ENCODE measurements around the gene LAMP5. TPM values are rescaled to one million over a fixed set of nuclear protein-coding genes. Genes with fewer than 3 reads are reported as not detected.

Gene LAMP5
- total RNA-seq, 4 donors from 2014 or later, result not detected

GRCh38 chr20:9498322-9498721, 16.1 kb upstream of the LAMP5 start:
- Histone ChIP-seq H3K4me1 (peaks cover 0 to 18% (median 0%) of the 10 kb centered on the region in 3 donors), H3K36me3 (no peaks in the 10 kb centered on the region), H3K27me3 (no peaks in the 10 kb centered on the region), H3K4me3 (no peak overlapping the region), H3K27ac (no peak overlapping the region), H3K9me3 (no peaks in the 10 kb centered on the region)
- 76 to 82% methylated on average over 4 of the region's 4 CpGs for WGBS, 2 donors (ENCODE audit: low coverage in 1 of 2)
- no peak for ATAC-seq
- no peak for TF ChIP-seq POLR2A (IDR thresholded peaks at IDR 0.05)
- TF ChIP-seq EP300 (IDR thresholded peaks at IDR 0.05), result no peak
- no peak for TF ChIP-seq POLR2AphosphoS5 (IDR thresholded peaks at IDR 0.05)

- TF ChIP-seq POLR2A (IDR thresholded peaks at IDR 0.05) (no peak), POLR2AphosphoS5 (IDR thresholded peaks at IDR 0.05) (no peak), EP300 (IDR thresholded peaks at IDR 0.05) (no peak)
- TF ChIP-seq, protein P1, sequence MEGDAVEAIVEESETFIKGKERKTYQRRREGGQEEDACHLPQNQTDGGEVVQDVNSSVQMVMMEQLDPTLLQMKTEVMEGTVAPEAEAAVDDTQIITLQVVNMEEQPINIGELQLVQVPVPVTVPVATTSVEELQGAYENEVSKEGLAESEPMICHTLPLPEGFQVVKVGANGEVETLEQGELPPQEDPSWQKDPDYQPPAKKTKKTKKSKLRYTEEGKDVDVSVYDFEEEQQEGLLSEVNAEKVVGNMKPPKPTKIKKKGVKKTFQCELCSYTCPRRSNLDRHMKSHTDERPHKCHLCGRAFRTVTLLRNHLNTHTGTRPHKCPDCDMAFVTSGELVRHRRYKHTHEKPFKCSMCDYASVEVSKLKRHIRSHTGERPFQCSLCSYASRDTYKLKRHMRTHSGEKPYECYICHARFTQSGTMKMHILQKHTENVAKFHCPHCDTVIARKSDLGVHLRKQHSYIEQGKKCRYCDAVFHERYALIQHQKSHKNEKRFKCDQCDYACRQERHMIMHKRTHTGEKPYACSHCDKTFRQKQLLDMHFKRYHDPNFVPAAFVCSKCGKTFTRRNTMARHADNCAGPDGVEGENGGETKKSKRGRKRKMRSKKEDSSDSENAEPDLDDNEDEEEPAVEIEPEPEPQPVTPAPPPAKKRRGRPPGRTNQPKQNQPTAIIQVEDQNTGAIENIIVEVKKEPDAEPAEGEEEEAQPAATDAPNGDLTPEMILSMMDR (IDR thresholded peaks at IDR 0.05), result no peak
- Histone ChIP-seq H3K9me3 (no peaks in the 10 kb centered on the region), H3K27ac (no peak overlapping the region), H3K4me1 (peaks cover 0 to 10% (median 0%) of the 10 kb centered on the region in 3 donors), H3K27me3 (peaks cover 2% of the 10 kb centered on the region), H3K36me3 (no peaks in the 10 kb centered on the region), H3K4me3 (no peak overlapping the region)
- ATAC-seq, result no peak
- 79 to 92% methylated on average over 4 to 5 of the region's 5 CpGs for WGBS, 2 donors (ENCODE audit: low coverage in 1 of 2)
Observed at GRCh38 chr20:9499126-9499899, 15.1 kb upstream of the LAMP5 start.

GRCh38 chr20:9500121-9500520, 14.3 kb upstream of the LAMP5 start:
- H3K27me3 ChIP-seq, result peaks cover 10% of the 10 kb centered on the region
- no peak overlapping the region for H3K27ac ChIP-seq
- no peaks in the 10 kb centered on the region for H3K9me3 ChIP-seq
- H3K4me3 ChIP-seq, result no peak overlapping the region
- 8% methylated on average over 2 of the region's 2 CpGs; no CpG with 5 or more reads in 1 of the 2 donors for WGBS, 2 donors (ENCODE audit: low coverage in 1 of 2)
- no peak for TF ChIP-seq POLR2A (IDR thresholded peaks at IDR 0.05)
- no peak for TF ChIP-seq POLR2AphosphoS5 (IDR thresholded peaks at IDR 0.05)
- TF ChIP-seq EP300 (IDR thresholded peaks at IDR 0.05), result no peak
- TF ChIP-seq, protein P1 (IDR thresholded peaks at IDR 0.05), result no peak
- no peaks in the 10 kb centered on the region for H3K36me3 ChIP-seq
- peaks cover 0 to 6% (median 0%) of the 10 kb centered on the region in 3 donors for H3K4me1 ChIP-seq
- ATAC-seq, result no peak

- TF ChIP-seq POLR2A (IDR thresholded peaks at IDR 0.05) (no peak), POLR2AphosphoS5 (IDR thresholded peaks at IDR 0.05) (no peak), EP300 (IDR thresholded peaks at IDR 0.05) (no peak)
- TF ChIP-seq, protein P1 (IDR thresholded peaks at IDR 0.05), result no peak
Observed at GRCh38 chr20:9501473-9501872, 12.9 kb upstream of the LAMP5 start.

GRCh38 chr20:9503526-9504245, 10.7 kb upstream of the LAMP5 start:
- Histone ChIP-seq H3K4me3 (no peak overlapping the region), H3K36me3 (no peaks in the 10 kb centered on the region), H3K27me3 (peaks cover 46% of the 10 kb centered on the region), H3K27ac (no peak overlapping the region), H3K9me3 (no peaks in the 10 kb centered on the region), H3K4me1 (peaks cover 0 to 23% (median 0%) of the 10 kb centered on the region in 3 donors)
- 53 to 54% methylated on average over 8 of the region's 9 CpGs for WGBS, 2 donors (ENCODE audit: low coverage in 1 of 2)
- ATAC-seq, result no peak
- no peak for TF ChIP-seq POLR2A (IDR thresholded peaks at IDR 0.05)
- no peak for TF ChIP-seq POLR2AphosphoS5 (IDR thresholded peaks at IDR 0.05)
- no peak for TF ChIP-seq EP300 (IDR thresholded peaks at IDR 0.05)
- TF ChIP-seq, protein P1 (IDR thresholded peaks at IDR 0.05), result no peak

More at GRCh38 chr20:9501473-9501872, 12.9 kb upstream of the LAMP5 start:
- Histone ChIP-seq H3K4me1 (peaks cover 0 to 5% (median 0%) of the 10 kb centered on the region in 3 donors), H3K36me3 (no peaks in the 10 kb centered on the region), H3K9me3 (no peaks in the 10 kb centered on the region), H3K27me3 (peaks cover 24% of the 10 kb centered on the region), H3K27ac (no peak overlapping the region), H3K4me3 (no peak overlapping the region)
- 69 to 75% methylated on average over 2 of the region's 2 CpGs for WGBS, 2 donors (ENCODE audit: low coverage in 1 of 2)
- no peak for ATAC-seq

All from gastroesophageal sphincter (tissue), 4 donors.